Gastrocnemius medialis (tissue), 4 donors: Measurements from ENCODE around the gene STAP2.

Experiments
- CTCF ChIP-seq, 5 experiments: fragments of 450-650 bp in 3 of 5; fragments of 200-600 bp in 2 of 5; sonication (generic) in 2 of 5; IDR thresholded peaks in 4 of 5; conservative IDR thresholded peaks in 1 of 5; 1 replicate in 4 of 5; 2 replicates in 1 of 5; pipeline ENCODE4 v1.5.1; 2016 to 2019; ENCODE audit warnings: antibody characterized with exemption in 5 of 5, mild to moderate bottlenecking in 3 of 5, moderate library complexity in 3 of 5
- POLR2A ChIP-seq, 2 donors: fragments of 450-650 bp; IDR thresholded peaks; one replicate each; pipeline ENCODE4 v1.6.1; 2017; ENCODE audit warnings: antibody characterized with exemption in 2 of 2, mild to moderate bottlenecking in 2 of 2, moderate library complexity in 2 of 2

- TF ChIP-seq CTCF (IDR thresholded peaks at IDR 0.05 in 4 of 5, conservative IDR thresholded peaks at IDR 0.05 in 1 of 5) (no peak), POLR2A (IDR thresholded peaks at IDR 0.05) (no peak)
These were observed 654 bp downstream of the STAP2 start for GRCh38 chr19:4337906-4338440.
